GM19463 (cell line): ENCODE data around the gene POLD4.

Experiments used
- ATAC-seq: cut with Tn5 transposase; IDR thresholded peaks from one replicate; pipeline ENCODE4 v1.9.1; 2021; ENCODE audit warnings: mild to moderate bottlenecking, moderate library complexity; ENCODE audit not compliant: unreplicated experiment

Gene POLD4

DNA sequence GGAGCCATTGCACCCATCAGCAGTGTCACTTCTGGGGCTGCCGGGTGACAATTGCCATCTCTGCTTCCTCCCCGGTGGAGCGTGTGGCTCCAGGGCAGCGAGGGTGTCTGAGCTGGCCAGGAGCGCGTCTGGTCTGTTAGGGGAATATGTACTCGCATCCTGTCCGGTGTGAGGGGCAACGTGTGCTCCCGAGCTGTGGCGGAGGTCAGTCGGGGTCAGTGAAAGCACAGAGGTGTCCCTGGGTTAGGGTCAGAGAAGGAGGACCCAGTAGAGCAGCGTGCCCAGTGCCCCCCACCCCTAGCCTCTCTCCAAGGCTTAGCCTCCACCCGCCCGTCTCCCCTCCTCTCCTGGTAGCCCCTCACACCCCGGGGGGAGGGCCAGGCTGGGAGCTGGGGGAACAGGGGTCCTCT, 18.6 kb upstream of the POLD4 start:
- ATAC-seq, result no peak

- no peak for ATAC-seq
Observed at GRCh38 chr11:67371189-67371910, 18.0 kb upstream of the POLD4 start.

- ATAC-seq, result no peak
Observed at GRCh38 chr11:67370351-67371076, 17.2 kb upstream of the POLD4 start.

GRCh38 chr11:67369801-67370284, 16.5 kb upstream of the POLD4 start:
- no peak for ATAC-seq

DNA sequence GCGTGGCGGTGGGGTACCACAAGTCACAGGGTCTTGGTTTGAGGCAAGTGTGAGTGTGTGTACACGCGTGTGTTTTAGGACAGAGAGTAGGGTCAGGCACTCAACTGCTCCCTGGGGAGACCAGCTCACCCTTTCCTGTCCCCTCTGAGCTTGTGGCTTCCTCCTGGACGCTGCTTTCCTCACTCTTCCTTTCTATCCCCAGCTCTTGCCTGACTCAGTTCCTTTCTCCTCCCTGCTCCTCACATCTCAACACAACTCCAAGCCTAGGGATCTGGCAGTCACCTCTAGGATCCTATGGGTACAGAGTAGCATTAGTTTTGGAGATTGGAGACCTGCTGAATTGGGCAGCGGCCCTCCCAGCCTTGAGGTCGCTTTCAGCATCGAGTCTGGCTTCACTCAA, 15.9 kb upstream of the POLD4 start:
- no peak for ATAC-seq

GRCh38 chr11:67368621-67369020, 15.3 kb upstream of the POLD4 start:
- ATAC-seq, result no peak

GRCh38 chr11:67367761-67368227, 14.4 kb upstream of the POLD4 start:
- no peak for ATAC-seq

DNA sequence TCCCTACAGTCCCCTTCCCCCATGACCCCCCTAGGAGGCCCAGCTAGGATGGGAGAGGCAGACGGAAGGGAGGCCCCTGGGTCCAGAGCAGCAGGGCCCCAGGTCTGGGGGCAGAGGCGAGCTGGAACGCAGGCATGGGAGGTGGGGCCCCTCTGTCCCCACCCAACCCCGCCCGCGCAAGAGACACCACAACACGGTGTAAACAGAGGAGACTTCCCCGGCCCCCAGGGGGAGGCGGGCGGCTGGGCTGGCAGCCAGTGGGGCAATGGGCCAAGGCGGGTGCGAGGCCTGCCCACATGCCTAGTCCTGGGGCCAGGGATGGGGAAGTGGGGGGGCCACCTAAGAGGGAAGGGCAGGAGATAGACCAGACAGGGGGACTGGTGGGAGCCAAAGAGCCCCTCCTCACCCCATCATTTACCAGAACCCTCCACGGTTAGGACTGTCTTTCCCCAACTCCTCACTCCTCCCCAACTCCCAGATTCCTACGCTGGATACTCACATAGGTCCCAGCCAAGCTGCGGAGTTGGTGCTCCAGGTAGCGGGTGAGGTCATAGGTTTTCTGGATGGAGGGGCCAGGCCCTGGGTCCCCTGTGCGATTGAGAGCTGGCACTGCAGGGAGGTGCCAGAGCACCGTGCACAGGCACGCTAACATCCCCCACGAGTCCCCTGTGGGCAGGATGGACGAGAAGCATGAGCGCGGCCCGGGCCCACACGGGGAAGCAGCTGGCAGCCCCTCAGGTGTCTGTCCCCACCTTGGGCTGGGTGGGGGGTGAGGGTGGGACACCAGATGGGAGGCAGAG, 13.8 kb upstream of the POLD4 start:
- no peak for ATAC-seq

- ATAC-seq, result no peak
Observed at GRCh38 chr11:67366546-67366945, 13.2 kb upstream of the POLD4 start.

DNA sequence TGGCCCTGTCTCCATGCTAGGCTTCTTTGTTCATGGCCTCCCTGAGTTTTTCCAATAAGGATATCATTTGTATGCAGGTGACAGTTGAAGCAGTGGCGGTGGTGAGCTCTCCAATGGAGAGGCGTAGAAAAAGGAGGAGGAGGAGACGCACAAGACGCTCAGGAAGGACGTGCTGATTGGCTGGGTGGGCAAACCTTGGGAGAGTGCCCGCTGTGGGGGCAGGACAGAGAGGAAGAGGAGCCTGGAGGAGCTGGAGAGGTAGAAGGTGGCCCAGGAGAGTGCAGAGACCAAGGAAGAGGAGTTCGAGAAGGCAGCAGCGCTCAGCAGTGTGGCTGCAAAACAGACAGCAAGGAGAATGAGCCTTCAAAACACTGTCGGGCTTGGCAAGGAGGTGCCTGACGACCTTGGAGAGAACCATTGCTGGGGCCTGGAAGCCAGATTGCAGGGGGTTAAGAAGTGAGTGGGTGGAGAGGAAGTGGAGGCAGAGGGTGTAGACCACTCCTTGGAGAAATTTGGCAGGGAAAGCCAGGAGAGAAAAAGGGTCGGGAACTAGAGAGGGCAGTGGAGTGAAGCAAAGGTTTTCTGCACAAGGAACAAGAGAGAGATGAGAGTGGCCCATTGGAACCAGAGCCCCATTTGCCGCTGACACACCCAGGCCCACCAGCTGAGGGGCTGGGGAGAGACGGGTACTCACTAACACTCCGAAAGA, 12.5 kb upstream of the POLD4 start:
- no peak for ATAC-seq

GRCh38 chr11:67364783-67365722, 11.7 kb upstream of the POLD4 start:
- no peak for ATAC-seq

- no peak for ATAC-seq
Observed at GRCh38 chr11:67364169-67364568, 10.8 kb upstream of the POLD4 start.

GRCh38 chr11:67357831-67358670, 4.7 kb upstream of the POLD4 start:
- no peak for ATAC-seq

GRCh38 chr11:67356864-67357561, 3.7 kb upstream of the POLD4 start:
- no peak for ATAC-seq

DNA sequence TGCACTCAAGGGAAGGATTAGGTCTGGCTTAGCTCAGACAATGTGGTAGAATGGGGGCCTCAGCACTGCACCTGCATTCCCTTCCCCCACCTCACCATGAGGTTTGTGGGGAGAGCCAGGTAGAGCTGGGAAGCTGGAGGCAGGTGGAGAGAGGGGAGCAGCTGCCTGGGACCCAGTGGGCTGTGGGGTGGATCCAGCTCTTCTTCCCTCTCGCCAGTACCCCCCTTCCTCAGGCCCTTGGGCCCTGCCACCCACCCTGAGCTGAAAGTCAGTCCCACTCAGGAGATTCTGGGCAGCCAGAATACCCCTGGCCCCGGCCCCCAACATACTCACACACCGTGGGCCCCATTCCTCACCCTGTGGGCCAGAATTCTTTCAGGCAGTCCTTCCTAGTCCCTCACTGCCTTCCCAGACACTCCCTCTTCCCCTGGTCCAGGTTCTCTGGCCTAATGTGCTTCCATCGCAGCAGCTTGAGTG, 3.1 kb upstream of the POLD4 start:
- no peak for ATAC-seq

DNA sequence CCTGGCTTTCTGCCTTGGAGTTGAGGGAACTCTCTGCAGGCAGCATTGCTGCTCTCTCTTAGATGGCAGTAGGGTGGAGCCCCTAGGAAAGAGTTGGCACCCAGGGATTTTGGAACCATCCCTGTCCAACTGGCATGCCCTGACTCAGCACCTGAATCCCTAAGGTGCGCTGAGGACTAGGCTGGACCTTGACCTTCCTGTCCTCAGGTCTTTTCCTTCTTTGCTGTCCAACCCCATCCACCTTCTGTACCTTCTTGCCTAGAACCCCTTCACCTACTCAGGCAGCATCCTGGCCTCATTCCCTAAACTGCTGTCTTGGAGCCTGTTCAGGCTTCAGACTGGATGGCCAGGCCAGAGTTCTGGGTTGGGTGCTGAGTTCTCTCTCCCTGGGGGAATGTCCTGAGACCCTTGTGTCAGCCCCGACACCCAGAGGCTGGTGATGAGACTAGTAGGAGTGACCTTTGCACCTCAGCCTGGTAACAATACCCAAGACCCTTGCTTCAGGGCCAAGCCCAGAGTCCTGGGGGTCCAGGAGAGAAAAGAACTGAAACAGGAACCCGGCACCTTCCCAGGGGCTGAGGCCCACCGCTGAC, 2.5 kb upstream of the POLD4 start:
- no peak for ATAC-seq

DNA sequence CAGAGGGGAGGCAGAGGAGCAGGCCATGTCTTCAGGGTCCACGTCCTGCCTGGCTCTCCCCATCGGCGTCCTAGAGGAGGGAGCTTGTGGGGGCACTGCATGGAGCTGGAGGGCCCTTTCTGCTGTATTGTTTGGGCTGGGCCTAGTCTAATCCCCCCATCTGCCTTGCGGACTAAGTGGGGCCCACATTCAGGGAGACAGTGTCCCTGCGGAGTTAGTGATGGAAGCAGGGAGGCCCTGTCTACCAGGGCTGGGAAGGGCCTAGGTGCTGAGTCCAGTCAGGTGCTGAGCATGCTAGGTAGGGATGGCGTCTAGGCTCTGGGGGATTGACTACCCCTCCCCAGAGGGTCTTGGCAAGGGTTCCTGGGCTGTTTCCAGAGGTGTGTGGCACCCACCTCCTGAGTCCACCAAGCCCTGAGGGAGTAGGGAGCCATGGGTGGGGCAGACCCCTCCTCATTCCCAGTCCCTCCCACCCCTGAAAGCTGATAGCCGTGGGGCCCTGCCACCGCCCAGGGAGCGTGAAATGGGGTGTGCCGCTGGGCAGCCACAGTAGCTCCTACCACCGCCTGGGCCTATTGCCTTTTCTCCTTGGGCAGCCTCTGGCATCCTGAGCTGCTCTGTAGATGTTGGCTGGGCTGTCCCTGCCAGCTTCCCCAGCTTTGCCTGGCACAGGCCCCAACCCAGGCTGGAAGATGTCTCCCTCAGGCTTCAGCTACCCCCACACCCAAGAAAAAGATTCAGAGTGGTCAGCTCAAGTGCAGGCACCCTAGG, 1.9 kb upstream of the POLD4 start:
- no peak for ATAC-seq
